Fibroblast of pulmonary artery (primary cell): Measurements from ENCODE around the gene RPS16.

ENCODE experiments used
- DNase-seq: peaks from one replicate; pipeline ENCODE4 v3.0.0-alpha.2; 2010; ENCODE audit warnings: low read depth
- H3K4me3 ChIP-seq: replicated peaks from 2 replicates; pipeline ENCODE4 v1.5.1; 2011; ENCODE audit warnings: low read depth, mild to moderate bottlenecking, control low read depth, low read length, moderate library complexity
- TF ChIP-seq, protein P1 (sequence below): IDR thresholded peaks from 2 replicates; pipeline ENCODE4 v1.5.1; 2011; ENCODE audit warnings: mild to moderate bottlenecking, control low read depth, low read length, inconsistent platforms; ENCODE audit errors: missing control alignments

RPS16 gene

GRCh38 chr19:39412100-39412866 is 23.5 kb downstream of the RPS16 start, which contains the start of gene PLEKHG2:
TSS of gene PLEKHG2 (plus strand) at chr19:39412669. CDS start at chr19:39414087, 1,418 bp downstream.
- DNase-seq: peak; percentile 100
- peak within 1 kb of the TSS; percentile 97 for H3K4me3 ChIP-seq
- TF ChIP-seq, protein P1, sequence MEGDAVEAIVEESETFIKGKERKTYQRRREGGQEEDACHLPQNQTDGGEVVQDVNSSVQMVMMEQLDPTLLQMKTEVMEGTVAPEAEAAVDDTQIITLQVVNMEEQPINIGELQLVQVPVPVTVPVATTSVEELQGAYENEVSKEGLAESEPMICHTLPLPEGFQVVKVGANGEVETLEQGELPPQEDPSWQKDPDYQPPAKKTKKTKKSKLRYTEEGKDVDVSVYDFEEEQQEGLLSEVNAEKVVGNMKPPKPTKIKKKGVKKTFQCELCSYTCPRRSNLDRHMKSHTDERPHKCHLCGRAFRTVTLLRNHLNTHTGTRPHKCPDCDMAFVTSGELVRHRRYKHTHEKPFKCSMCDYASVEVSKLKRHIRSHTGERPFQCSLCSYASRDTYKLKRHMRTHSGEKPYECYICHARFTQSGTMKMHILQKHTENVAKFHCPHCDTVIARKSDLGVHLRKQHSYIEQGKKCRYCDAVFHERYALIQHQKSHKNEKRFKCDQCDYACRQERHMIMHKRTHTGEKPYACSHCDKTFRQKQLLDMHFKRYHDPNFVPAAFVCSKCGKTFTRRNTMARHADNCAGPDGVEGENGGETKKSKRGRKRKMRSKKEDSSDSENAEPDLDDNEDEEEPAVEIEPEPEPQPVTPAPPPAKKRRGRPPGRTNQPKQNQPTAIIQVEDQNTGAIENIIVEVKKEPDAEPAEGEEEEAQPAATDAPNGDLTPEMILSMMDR: peak; percentile 62

DNA sequence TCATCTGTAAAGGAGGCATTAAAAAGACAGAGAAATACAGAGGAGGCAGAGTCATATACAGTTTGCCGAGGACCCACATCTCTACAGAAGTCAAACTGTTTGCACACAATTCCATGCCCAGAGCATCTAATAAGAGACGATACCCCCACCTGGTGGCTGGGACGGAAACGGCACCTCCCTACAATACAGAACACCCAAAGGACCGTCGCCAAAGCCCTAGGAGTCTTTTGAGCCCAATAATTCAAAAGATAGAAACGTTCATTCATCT is 24.0 kb downstream of the RPS16 start:
- DNase-seq: peak; percentile 95
- peak overlapping the region; percentile 81 for H3K4me3 ChIP-seq
- TF ChIP-seq, protein P1: peak; percentile 91

DNA sequence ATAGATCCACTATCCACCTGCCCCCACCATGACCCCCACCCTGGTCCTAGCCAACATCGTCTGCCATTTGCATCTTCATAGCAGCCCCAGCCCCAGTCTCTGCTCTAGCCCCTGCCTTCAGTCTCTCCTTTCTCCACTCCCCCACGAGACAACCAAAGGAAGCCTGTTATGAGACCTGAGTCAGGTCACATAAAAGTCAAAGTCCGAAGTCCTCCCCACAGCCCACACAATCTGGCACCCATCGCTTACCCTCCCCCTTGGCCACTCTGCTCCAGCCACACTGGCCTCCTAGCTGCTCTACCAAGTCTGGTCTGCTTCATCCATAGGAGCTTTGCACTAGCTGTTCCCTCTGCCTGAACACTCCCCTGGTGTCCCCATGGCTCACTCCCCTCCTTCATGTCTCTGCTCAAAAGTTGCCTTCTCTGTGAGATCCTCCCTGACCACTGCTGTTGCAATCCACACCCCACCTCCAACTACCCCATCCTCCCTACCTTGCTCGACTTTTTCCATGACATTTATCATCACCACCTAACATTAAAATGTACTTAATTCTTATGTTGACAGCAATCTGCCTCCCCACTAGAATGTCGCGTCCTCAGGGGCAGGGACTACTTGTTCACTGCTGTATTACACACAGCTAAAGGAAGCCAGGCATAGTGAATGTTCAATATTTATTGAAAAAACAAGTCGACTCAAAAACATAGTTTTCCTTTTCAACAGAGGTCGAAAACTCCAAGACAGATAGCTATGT is 24.5 kb downstream of the RPS16 start:
- peak; percentile 72 for DNase-seq
- peak overlapping the region; percentile 81 for H3K4me3 ChIP-seq
- TF ChIP-seq, protein P1: no peak

GRCh38 chr19:39410831-39411080 is 25.0 kb downstream of the RPS16 start:
- peak overlapping the region; percentile 81 for H3K4me3 ChIP-seq
- TF ChIP-seq, protein P1: no peak
- no peak for DNase-seq

DNA sequence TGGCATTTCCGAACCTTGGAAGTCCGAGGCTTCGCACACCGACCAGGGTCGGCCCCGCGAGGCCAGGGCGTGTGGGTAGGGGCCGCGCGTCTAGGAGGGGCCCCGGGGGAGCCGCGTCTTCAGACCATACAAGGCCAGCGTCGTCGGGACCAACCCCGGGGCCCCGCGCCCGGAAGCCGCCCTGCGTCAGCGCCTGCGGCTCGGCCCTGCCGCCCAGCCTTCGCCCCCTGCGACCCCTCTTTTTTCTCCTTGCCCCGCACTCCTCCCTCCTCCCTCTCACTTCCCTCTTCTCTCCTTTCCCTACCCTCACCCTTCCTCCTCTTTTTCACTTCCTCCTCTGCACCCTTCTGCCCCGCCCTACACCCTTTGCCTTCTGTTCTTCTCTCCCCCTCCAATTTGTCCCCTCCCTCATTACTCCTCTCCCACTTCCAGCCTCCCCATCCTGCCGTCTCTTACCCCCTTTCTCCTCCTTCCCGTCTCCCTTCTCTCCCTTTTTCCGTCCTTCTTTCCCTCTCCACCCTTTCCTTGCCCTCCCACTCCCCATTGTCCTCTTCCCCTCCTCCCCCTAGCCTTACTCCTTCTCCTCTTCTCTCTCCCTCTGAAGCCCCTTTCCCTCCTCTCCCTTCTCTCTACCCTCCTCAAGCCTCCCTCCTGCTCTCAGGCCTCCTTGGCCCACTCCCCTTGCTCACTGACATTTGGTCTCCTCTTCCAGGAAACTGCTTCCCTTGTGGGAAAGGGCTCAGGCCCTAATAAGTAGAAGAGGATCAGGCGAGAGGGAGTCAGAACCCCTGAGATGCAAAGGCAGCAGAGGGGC is 25.5 kb downstream of the RPS16 start:
- H3K4me3 ChIP-seq: peak overlapping the region; percentile 81
- TF ChIP-seq, protein P1: no peak
- DNase-seq: peak; percentile 83

DNA sequence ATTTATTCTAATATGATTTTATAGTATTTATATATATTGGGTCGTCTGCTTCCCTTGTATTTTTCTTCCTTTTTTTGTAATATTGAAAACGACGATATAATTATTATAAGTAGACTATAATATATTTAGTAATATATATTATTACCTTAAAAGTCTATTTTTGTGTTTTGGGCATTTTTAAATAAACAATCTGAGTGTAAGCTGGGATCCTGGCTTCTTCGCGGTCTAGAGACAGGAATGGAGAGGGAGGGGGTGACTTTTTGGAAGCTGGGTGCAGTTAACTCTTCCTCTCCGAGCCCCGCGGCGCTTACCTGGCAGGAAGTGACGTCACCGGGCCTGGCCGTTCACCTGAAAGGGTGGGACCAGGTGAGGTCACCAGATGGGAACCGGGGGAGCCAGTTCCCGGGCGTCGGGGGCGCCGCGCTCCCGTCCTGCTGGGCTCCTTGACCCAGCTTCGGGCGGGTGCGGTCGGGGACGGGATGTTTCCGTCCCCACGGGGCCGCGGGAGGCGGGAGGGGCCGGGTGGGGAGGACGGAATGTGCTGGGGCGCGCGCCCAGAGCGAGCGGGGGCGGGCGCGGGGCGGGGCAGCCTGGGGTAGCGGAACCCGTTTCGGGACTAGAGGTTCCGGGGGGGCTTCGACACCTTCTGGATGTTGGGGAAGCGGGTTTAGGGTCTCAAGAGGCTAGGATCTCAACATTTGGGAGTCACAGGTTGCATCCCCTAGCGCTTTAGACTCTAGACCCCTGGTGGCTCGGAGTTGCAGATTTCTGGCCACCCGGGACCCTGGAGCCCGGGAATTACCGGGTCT is 26.3 kb downstream of the RPS16 start:
- TF ChIP-seq, protein P1: no peak
- H3K4me3 ChIP-seq: peak overlapping the region; percentile 81
- peak; percentile 70 for DNase-seq
